NCI-H2171 treated with DMSO at 0.1 percent for 48 hours (cell line): Measurements from ENCODE around the gene SOX8.

ENCODE experiments used
- DNase-seq: peaks from one replicate; lab custom pipeline; 2025; lab: John Stamatoyannopoulos, UW

The SOX8 gene

GRCh38 chr16:988471-989353, 7.1 kb downstream of the SOX8 start:
- DNase-seq = no peak

DNA sequence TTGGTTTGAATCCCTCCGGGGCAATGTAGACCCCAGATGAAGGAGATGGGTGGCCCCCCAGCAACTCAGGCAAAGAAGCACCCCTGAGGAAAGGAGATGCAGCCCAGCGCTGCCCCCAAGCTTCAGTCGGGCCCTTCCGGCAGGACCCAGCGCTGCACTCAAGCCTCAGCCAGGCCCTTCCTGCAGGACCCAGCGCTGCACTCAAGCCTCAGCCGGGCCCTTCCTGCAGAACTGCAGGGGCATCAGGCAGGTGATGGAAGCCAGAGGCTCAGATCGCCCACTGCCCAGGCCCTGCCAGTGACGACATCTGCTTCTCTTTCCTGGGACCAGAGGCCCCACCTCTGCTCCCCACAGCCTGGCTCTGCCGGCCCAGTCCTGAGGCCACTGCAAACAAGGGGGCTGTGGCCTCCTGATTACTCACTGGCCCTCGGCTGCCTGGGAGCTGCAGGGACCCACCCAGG, 7.8 kb downstream of the SOX8 start:
- DNase-seq = no peak

DNA sequence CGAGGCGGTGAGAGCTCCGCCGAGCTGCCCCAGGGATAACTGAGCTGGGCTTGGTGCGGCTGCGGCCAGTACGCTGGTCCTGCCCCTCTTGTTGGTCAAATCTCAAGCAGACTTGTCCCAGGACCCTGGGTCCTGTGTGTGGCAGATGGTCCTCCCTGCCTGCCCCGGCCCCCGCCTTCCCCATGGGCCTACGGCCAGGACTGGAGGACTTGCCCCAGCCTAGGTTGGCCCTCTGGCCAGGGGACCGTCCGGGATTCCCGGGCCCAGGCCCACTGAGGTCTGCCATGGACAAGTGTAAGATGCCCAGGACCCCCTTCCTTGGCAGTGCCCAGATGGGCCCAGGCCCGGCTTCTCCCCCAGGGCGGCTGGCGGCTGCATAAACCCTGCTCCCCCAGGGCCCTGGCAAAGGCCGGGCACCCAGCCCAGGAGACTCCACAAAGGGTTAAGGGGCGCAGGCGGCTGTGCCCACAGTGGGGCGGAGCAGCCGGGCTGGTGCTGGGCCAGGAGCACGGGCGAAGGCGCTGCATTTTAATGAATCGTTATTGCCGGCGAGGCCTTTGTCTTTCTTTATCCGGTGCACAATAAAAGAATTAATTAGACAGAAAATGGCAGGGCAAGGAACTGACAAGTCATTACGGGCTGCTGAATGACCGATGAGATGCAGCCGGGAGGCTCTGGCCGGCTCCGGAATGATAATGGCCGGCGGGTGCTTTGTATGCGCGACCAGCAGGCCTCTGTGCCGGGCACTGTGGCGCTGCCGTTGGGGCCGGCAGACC, 9.1 kb downstream of the SOX8 start:
- no peak for DNase-seq

- no peak for DNase-seq
These were observed 9.8 kb downstream of the SOX8 start for GRCh38 chr16:991345-991744.

DNA sequence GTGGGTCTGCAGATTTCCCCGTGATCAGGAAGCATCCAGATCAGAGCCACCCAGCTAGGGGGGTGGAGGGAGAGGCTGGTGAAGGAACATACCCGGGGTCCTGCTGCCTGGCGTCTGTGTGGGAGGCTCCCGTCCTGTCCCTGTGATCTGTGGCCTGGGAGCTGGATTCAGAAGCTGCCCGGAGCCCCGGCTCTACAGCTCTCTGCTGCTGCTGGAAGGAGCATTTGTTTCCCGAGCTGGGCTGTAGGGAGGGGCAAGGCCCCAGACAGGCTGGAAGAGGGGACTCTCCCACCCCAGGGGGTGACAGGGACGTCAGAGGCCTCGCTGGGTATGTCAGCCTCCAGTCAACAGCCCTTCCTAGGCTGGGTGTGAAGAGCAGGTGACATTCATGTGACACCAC, 10.2 kb downstream of the SOX8 start:
- no peak for DNase-seq

DNA sequence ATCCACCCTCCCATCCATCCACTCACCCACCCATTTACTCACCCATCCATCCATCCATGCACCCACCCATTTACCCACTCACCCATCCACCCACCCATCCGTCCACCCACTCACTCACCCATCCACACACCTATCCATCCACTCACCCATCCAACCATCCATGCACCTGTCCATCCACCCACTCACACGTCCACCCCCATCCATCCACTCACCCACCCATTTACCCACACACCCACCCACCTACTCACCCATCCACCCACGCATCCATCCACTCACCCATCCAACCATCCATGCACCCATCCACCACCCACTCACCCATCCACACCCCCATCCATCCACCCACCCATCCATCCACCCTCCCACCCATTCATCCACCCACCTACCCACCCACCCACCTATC, 12.2 kb downstream of the SOX8 start:
- no peak for DNase-seq

- no peak for DNase-seq
These were observed 13.5 kb downstream of the SOX8 start for GRCh38 chr16:995087-995486.

GRCh38 chr16:995783-996182, 14.2 kb downstream of the SOX8 start:
- DNase-seq = no peak

GRCh38 chr16:996681-997080, 15.1 kb downstream of the SOX8 start:
- no peak for DNase-seq

GRCh38 chr16:997440-998051, 16.0 kb downstream of the SOX8 start:
- peak; percentile 64 for DNase-seq

DNA sequence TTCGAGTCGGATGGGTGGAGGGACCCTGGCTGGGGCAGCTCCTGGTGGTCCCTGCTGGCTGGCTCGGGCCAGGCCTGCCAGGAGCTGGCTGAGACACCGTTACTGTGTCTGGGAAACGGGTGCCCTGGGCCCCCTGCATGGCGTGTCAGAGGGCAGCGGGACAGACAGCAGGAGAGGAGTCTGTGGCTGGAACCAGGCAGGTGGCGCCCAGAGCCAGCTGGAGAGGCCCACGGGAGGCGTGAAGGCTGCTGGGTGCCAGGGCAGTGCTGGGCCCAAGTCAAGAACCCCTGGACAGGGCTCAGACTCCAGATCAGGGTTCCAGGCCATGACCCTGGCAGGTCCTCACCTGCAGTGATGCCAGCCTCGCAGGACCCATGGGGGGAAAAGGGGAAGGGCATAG, 16.6 kb downstream of the SOX8 start:
- no peak for DNase-seq

- no peak for DNase-seq
These were observed 17.0 kb downstream of the SOX8 start for GRCh38 chr16:998615-999014.

DNA sequence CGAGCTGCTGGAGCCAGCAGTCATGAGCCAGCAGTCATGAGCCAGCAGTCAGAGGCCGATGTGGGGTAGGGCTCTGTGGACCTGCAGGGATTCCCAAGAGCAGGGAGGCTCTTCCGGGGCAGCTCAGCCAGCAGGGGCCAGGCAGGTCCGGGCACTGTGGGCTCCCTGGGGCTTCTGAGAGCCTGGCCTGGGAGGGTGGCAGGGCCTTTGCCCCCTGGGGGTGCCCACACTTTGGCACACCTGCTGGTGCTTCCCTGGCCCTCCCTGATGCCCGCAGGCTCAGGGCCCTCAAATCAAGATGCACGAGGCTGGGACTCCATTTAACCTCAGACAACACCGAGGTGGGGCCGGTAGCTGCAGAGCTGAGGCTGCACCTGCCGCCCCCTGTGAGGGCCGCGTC, 18.1 kb downstream of the SOX8 start:
- no peak for DNase-seq

- no peak for DNase-seq
These were observed 19.0 kb downstream of the SOX8 start for GRCh38 chr16:1000608-1001007.

DNA sequence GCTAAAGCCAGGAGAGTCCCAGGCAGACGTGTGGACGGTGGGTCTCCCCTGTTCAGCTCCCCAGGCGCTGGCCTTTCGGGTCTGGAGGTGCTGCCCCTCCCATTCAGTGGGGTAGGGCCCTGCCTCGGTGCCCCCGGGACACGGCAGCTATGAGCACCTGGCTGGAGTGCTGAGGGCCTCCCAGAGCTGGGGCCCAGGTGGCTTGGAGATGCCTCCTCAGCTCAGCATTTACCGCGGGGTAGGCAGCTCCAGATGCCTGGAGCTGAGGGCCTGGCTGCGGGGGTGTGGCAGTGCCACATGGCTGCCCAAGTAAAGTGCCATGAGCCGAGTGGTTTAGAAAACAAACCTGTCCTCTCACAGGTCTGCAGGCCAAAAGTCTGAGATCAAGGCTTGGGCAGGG, 19.5 kb downstream of the SOX8 start:
- peak; percentile 22 for DNase-seq

DNA sequence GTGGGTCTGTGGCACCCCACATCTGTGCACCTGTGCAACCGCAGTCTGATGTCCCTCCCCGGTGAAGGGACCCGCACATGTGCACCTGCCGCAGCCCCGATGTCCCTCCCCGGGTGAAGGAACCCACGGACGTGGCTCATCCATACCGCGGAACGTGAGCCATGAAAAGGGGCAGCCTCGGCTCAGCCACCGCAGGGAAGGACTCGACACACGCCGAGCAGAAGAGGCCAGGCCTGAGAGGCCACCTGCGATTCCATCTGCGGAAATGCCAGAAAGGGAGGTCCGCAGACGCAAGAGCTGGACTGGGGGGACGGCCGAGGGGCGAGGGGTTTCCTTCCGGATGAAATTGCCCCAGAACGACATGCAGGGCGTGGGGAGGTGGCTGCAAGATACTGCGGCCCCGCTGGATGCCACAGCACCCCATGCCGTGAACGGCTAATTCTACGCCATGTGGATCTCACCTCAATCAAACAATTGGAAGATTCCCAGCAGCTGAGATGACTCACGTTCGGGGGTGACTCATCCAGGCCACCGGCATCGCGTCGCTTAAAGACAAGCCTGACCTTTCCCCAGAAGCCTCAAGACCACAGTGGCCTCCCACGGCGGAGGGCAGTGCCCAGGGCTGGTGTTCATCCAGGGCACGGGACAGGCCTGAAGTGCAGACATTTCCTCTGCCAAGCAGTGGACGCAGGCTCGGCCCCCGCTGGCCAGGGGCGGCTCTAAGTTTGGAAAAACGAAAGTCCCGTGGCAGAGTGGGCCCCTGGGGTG, 21.0 kb downstream of the SOX8 start:
- DNase-seq = no peak

DNA sequence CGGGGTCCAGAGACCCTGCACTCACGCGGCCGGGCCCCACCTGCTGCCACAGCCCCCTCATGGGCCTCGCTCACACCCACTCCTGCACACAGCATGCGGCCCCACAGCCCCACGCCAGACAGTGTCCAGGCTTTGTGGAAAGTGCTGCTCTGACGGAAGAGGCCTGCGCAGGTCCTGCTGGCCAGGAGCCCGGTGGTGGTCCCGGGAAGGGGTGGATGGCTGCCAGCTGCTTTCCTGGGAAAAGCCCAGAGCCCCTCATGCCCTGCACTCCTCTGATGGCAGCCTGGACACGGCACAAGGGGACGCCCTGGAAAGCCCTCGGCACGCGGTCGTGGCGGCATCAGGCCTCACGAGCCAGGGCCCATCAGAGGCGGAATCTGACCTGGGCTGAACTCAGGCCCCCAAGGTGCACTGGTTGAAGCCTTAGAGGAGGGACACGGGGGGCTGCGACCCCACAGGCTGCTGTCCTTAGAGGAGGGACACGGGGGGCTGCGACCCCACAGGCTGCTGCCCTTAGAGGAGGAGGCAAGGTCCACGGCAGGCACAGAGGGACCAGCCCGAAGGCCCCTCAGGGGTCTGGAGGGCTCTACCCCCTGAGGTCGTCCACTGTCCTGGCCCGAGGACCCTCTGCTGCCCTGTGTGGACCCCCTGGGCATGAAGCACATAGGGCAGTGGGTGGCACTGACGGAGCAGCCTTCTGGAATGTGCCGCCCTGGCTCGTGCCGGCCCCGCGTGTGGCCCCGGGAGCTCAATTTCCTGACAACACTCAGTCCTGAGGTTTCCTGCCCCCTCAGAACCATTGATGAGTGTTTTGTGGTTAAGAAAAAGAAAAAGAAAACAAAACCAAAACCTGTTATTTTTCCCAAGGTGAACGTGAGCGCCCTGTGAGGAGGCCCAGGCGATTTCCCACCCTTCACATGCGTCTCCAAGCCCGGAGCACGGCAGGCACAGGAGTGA, 22.1 kb downstream of the SOX8 start:
- DNase-seq = no peak

DNA sequence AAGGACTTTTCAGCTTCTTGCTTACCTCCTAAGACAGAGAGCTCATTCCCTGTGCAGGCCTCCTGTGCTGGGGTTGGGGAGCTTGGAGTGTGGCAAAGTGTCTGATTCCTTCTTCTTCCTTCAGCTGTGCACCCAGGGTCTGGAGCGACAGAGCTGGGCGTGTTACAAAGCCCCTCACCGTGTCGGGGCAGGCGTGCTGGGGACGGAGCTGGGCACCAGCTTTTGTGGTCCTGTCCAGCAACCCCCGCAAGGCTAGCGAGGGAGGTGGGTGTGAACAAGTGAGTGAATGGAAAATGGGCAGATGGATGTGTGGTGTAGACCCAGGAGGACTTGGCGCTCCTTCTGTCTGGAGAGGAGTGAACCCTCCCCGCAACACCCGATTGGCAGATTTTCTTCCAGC, 23.7 kb downstream of the SOX8 start:
- no peak for DNase-seq

- DNase-seq = no peak
These were observed 25.2 kb downstream of the SOX8 start for GRCh38 chr16:1006781-1007180.

DNA sequence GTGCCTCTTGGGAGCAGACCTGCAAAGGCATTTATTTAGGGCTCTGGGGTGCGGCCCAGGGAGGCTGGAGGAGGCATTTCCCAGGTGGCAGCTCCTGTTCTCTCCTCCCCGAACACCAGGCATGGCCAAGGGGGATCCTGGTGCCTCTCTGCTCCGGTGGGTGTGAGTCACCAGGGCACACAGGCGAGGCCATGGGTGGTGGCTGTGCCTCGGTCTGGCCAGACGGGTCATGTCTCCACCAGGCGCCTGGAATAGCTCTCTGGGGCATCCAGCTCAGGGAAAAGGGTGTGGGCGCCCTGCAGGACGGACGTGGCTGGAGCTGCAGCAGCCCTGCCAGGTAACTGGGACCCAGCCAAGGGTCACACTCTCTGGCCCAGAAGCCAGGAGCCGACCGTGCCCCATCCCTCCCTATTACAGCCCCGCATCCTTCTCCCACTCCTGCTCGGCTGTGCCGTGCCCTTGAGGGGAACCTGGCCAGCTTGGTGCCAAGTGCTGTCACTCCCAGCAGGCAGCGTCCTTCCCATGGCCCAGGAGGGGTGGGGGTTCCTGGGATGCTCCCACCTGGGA, 25.8 kb downstream of the SOX8 start:
- DNase-seq = no peak

- no peak for DNase-seq
These were observed 26.5 kb downstream of the SOX8 start for GRCh38 chr16:1008085-1008484.
